GM10248 (cell line): ENCODE data around the gene CLNS1A.

Experiments
- CTCF ChIA-PET: fragments of 300-600 bp; sonication (Branson Sonifier 250); formaldehyde crosslinking; extraction: SDS; loops from one replicate; lab custom pipeline; 2021; ENCODE audit warnings: antibody characterized with exemption; lab: Yijun Ruan, JAX
- POLR2A ChIA-PET: fragments of 350-650 bp; sonication (Branson Sonifier 250); formaldehyde crosslinking; extraction: SDS; loops from one replicate; lab custom pipeline; 2020; ENCODE audit warnings: antibody characterized with exemption; lab: Yijun Ruan, JAX
- DNase-seq: peaks from one replicate; pipeline ENCODE4 v3.0.0; 2012; ENCODE audit errors: extremely low spot score
- CTCF ChIP-seq: IDR thresholded peaks from 2 replicates; pipeline ENCODE4 v1.5.1; 2012; ENCODE audit warnings: mild to moderate bottlenecking, low read depth; ENCODE audit errors: extremely low read depth, missing control alignments, control extremely low read depth

The CLNS1A gene

DNA sequence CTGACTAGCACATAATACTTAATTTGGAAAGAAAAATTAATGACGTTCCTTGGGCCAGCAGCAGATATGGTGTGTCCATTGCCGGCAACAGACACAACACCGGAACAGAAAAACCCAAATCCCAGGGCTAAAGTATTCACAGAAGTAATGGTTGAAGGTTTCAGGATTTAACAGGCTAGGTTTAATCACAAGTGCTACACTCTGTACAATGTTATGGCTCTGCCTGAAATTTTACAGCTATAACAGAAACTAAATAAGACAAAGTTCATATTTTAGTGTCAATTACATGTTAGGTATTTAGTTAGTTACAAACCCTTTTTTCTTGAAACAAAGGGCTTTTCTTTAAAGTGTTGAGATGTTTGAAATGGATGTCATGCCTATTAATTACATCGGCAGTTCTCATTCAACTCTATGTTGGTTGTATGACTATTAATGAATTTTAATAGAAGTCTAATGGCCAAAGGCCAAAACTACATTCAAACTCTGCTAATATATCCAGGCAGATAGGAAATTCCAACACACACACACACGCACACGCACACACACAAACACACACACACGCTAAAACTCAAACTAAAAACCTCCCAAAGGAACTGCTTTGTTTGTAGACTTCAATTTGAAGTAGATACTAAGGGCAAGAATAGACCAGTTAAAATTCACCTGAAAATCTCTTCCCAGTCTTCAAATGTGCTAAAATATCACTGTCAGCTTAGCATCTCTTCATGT lies 27.8 kb upstream of the CLNS1A start:
- no peak for TF ChIP-seq CTCF
- ChIA-PET CTCF (no interaction called here), POLR2A (interaction anchor here (0.5 kb wide), 1 partner anchor 647 kb away, joined by 7 read pairs; no protein-coding TSS in a partner anchor)
- DNase-seq: no peak

- no peak for DNase-seq
- ChIA-PET CTCF (no interaction called here), POLR2A (no interaction called here)
- TF ChIP-seq CTCF: no peak
Observed at GRCh38 chr11:77661670-77662069, 24.1 kb upstream of the CLNS1A start.

DNA sequence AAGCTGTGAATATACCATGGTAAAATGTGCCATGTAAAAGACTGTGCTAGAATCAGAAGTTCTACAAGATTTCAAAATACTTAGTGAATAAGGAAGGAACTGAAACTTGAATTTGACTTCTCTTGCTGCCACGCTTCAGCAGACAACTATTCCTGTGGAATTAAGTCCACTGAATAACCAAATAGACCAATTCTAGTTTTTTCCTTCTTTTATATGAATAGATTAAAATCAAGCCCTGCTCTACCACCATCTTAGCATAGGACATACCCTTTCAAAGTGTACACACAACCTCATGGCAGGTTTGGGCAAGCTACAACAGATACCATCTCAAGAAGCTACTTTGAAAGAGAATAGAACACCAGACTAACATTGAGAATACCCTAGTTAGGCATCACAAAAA lies 23.4 kb upstream of the CLNS1A start:
- POLR2A ChIA-PET: no interaction called here
- CTCF ChIA-PET: interaction anchor here (0.7 to 3.1 kb wide), 3 partner anchors 9 to 16 kb away, joined by 3 to 16 read pairs (median 3); no protein-coding TSS in a partner anchor
- no peak for DNase-seq
- TF ChIP-seq CTCF: no peak

DNA sequence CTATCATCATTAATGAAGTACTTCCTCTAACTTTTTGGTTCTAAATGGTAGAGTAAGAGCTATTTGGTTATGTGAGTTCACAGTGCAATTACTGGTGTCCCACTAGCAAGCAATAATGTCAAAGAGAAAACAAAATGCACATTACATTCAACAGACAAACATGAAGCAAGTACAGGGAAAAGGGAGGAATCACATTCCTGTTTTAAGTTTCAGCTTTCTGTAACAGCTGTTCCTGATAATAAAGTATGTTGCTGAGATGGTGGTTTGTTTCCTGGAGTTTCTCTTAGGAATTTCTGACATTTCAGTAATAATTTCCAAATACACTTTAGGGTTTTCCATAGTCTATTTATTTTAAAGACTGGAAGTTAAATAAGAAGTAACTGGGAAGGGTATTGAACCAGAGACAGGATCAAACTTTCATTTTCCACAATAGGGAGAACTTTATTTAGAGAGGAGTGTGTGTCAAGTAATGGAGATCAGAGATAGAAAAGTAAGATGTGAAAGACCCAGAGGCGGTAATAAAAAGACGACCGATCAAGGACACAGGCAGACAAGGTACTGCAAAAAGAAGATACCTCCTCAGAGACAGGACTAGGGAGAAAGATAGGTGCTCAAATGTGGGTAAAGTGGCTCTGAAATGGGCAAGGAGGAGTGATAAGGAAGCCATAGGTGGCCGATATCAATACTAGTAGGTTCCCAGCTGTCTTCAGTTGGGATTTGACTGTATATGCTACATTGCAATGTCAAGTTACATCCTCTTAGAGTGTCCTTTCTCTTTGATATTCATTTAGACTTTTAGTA lies 20.8 kb upstream of the CLNS1A start:
- CTCF ChIA-PET: interaction anchor here (0.8 to 3.1 kb wide), 3 partner anchors 13 to 388 kb away, joined by 3 to 16 read pairs (median 3); no protein-coding TSS in a partner anchor
- TF ChIP-seq CTCF: no peak
- no peak for DNase-seq
- POLR2A ChIA-PET: no interaction called here

GRCh38 chr11:77656362-77656761 lies 18.8 kb upstream of the CLNS1A start:
- no peak for TF ChIP-seq CTCF
- no peak for DNase-seq
- CTCF ChIA-PET: no interaction called here
- POLR2A ChIA-PET: no interaction called here

DNA sequence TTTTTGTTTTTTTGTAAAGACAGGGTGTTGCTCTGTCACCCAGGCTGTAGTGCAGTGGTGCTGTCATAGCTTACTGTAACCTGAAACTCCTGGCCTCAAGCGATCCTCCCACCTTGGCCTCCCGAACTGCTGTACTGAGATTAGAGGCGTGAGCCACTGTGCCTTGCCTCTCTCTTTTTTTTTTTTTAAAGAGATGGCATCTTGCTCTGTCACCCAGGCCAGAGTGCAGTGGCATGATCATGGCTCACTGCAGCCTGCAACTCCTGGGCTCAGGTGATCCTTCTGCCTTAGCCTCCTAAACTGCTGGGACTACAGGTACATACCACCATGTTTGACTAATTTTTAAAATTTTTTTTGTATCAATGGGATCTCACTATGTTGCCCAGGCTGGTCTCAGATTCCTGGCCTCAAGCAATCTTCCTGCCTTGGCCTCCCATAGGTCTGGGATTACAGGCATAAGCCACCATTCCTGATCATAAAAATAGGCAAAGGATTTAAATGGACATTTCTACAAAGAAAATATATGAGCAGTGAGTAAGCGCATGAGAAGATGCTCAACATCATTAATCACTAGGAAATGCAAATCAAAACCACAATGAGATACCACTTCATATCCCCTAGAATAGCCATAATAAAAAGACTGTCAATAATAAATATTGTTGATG lies 17.3 kb upstream of the CLNS1A start:
- TF ChIP-seq CTCF: no peak
- no peak for DNase-seq
- ChIA-PET POLR2A (no interaction called here), CTCF (no interaction called here)
